IMR-90 (cell line): ENCODE measurements around the gene PAEP. TPM values are rescaled to one million over a fixed set of nuclear protein-coding genes. Genes with fewer than 3 reads are reported as not detected.
A peak's percentile ranks its signal among the peaks of the same experiment; 100 is the strongest.

Source experiments
- ATAC-seq: fragments of 200-7000 bp; cut with Tn5 transposase; 2 replicates; pipeline ENCODE4 v1.9.1; 2020; ENCODE audit warnings: low read depth, mild to moderate bottlenecking, moderate library complexity
- BruUV-seq: library from RNA; stranded (reverse); fragments of 400-500 nt; replicated peaks from 2 replicates; lab custom pipeline; 2021; lab: Mats Ljungman, UMichigan
- CTCF ChIA-PET: fragments of 300-600 bp; formaldehyde crosslinking; extraction: SDS; loops from one replicate; lab custom pipeline; 2021; ENCODE audit warnings: antibody characterized with exemption; lab: Yijun Ruan, JAX
- POLR2A ChIA-PET: fragments of 300-600 bp; sonication (Branson Sonifier 250); formaldehyde crosslinking; loops from one replicate; lab custom pipeline; 2022; ENCODE audit warnings: antibody characterized with exemption; ENCODE audit not compliant: unreplicated experiment; lab: Charles Lee
- DNase-seq: peaks from one replicate; pipeline ENCODE4 v3.0.0; 2013
- H2AFZ ChIP-seq: replicated peaks from 2 replicates; pipeline ENCODE3; 2013; ENCODE audit warnings: low read length, mild to moderate bottlenecking; ENCODE audit not compliant: poor library complexity
- H2AK5ac ChIP-seq: 2 replicates; pipeline ENCODE4 v1.6.1; 2013; ENCODE audit warnings: low read depth, low read length, inconsistent platforms
- H2AK9ac ChIP-seq: replicated peaks from 2 replicates; pipeline ENCODE3; 2013; ENCODE audit warnings: mild to moderate bottlenecking, low read depth, low read length, moderate library complexity; ENCODE audit not compliant: poor library complexity
- H2BK120ac ChIP-seq: 2 replicates; pipeline ENCODE4 v1.6.1; 2013; ENCODE audit warnings: low read depth, low read length, inconsistent platforms
- H2BK15ac ChIP-seq: 3 replicates; pipeline ENCODE4 v1.6.1; 2013; ENCODE audit warnings: low read depth, low read length, inconsistent platforms
- H2BK20ac ChIP-seq: 2 replicates; pipeline ENCODE4 v1.6.1; 2013; ENCODE audit warnings: low read depth, mild to moderate bottlenecking, inconsistent platforms, low read length, moderate library complexity
- H2BK5ac ChIP-seq: 2 replicates; pipeline ENCODE4 v1.6.1; 2013; ENCODE audit warnings: mild to moderate bottlenecking, low read depth, low read length, inconsistent platforms; ENCODE audit not compliant: poor library complexity, severe bottlenecking
- H3K14ac ChIP-seq: replicated peaks from 2 replicates; pipeline ENCODE4 v1.6.1; 2013; ENCODE audit warnings: low read depth, low read length, inconsistent platforms
- H3K18ac ChIP-seq: 2 replicates; pipeline ENCODE4 v1.6.1; 2013; ENCODE audit warnings: low read depth, low read length, control low read depth
- H3K23ac ChIP-seq: 2 replicates; pipeline ENCODE4 v1.6.1; 2013; ENCODE audit warnings: low read depth, low read length, inconsistent platforms
- H3K27ac ChIP-seq: 2 replicates; pipeline ENCODE4 v1.5.1; 2013; ENCODE audit warnings: mild to moderate bottlenecking, control low read depth, low read length; ENCODE audit not compliant: insufficient read depth
- H3K27me3 ChIP-seq: 2 replicates; pipeline ENCODE4 v1.6.1; 2013; ENCODE audit warnings: low read length; ENCODE audit not compliant: control insufficient read depth, insufficient read depth
- H3K36me3 ChIP-seq: 2 replicates; pipeline ENCODE4 v1.6.1; 2013; ENCODE audit warnings: low read length, mixed read lengths; ENCODE audit not compliant: control insufficient read depth, insufficient read depth
- H3K4ac ChIP-seq: 2 replicates; pipeline ENCODE4 v1.6.1; 2013; ENCODE audit warnings: low read depth, low read length, inconsistent platforms
- H3K4me1 ChIP-seq: 2 replicates; pipeline ENCODE4 v1.6.1; 2013; ENCODE audit warnings: low read length, mixed read lengths; ENCODE audit not compliant: control insufficient read depth, insufficient read depth
- H3K4me2 ChIP-seq: 2 replicates; pipeline ENCODE4 v1.6.1; 2013; ENCODE audit warnings: low read depth, mild to moderate bottlenecking, control low read depth, low read length, moderate library complexity
- H3K4me3 ChIP-seq: 2 replicates; pipeline ENCODE4 v1.5.1; 2013; ENCODE audit warnings: low read depth, mild to moderate bottlenecking, control low read depth, low read length, moderate library complexity; ENCODE audit not compliant: insufficient read depth
- H3K56ac ChIP-seq: 2 replicates; pipeline ENCODE4 v1.6.1; 2013; ENCODE audit warnings: low read length, inconsistent platforms; ENCODE audit not compliant: insufficient read depth; ENCODE audit errors: extremely low read depth
- H3K79me1 ChIP-seq, 2 experiments: 2 replicates each; pipeline ENCODE4 v1.6.1; 2013; ENCODE audit warnings: low read length in 2 of 2, inconsistent platforms in 1 of 2, low read depth in 1 of 2
- H3K9ac ChIP-seq: 2 replicates; pipeline ENCODE4 v1.6.1; 2013; ENCODE audit warnings: low read depth, low read length, control low read depth
- H3K9me1 ChIP-seq: 2 replicates; pipeline ENCODE4 v1.6.1; 2013; ENCODE audit warnings: low read length, inconsistent platforms; ENCODE audit not compliant: insufficient read depth
- H3K9me3 ChIP-seq: 2 replicates; pipeline ENCODE4 v1.6.1; 2013; ENCODE audit warnings: low read length; ENCODE audit not compliant: control insufficient read depth, insufficient read depth
- H4K20me1 ChIP-seq: 2 replicates; pipeline ENCODE4 v1.6.1; 2013; ENCODE audit warnings: low read length, inconsistent platforms; ENCODE audit not compliant: insufficient read depth
- H4K5ac ChIP-seq: 2 replicates; pipeline ENCODE4 v1.6.1; 2013; ENCODE audit warnings: mild to moderate bottlenecking, low read depth, low read length, control low read depth
- H4K8ac ChIP-seq, 2 experiments: 2 replicates each; pipeline ENCODE4 v1.6.1; 2013; ENCODE audit warnings: low read depth in 2 of 2, low read length in 2 of 2, control low read depth in 1 of 2, inconsistent platforms in 1 of 2
- H4K91ac ChIP-seq: 2 replicates; pipeline ENCODE4 v1.6.1; 2013; ENCODE audit warnings: low read depth, low read length, inconsistent platforms; ENCODE audit not compliant: insufficient read depth
- BHLHE40 ChIP-seq: fragments of 150-350 bp; IDR thresholded peaks from 2 replicates; pipeline ENCODE4 v1.6.1; 2016; ENCODE audit warnings: mild to moderate bottlenecking, low read depth, low read length
- CEBPB ChIP-seq: IDR thresholded peaks from 2 replicates; pipeline ENCODE4 v1.6.1; 2012; ENCODE audit warnings: low read depth, low read length, improper control_type of control experiment
- CTCF ChIP-seq: conservative IDR thresholded peaks from 2 replicates; pipeline ENCODE4 v1.5.1; 2012; ENCODE audit warnings: mild to moderate bottlenecking, low read depth, low read length, improper control_type of control experiment
- ELK1 ChIP-seq: fragments of 150-350 bp; IDR thresholded peaks from 2 replicates; pipeline ENCODE4 v1.6.1; 2016; ENCODE audit warnings: low read depth, mild to moderate bottlenecking, low read length, moderate library complexity, borderline replicate concordance
- FOS ChIP-seq: fragments of 150-350 bp; IDR thresholded peaks from 2 replicates; pipeline ENCODE4 v1.6.1; 2016; ENCODE audit warnings: low read depth, low read length
- MAFK ChIP-seq: IDR thresholded peaks from 2 replicates; pipeline ENCODE4 v1.6.1; 2012; ENCODE audit warnings: low read depth, low read length, improper control_type of control experiment
- MAZ ChIP-seq: IDR thresholded peaks from 2 replicates; pipeline ENCODE4 v1.6.1; 2012; ENCODE audit warnings: low read depth, mild to moderate bottlenecking, low read length, improper control_type of control experiment, moderate library complexity, borderline replicate concordance
- MXI1 ChIP-seq: IDR thresholded peaks from 2 replicates; pipeline ENCODE4 v1.6.1; 2012; ENCODE audit warnings: low read depth, mild to moderate bottlenecking, low read length, moderate library complexity, borderline replicate concordance
- NFE2L2 ChIP-seq: fragments of 150-350 bp; IDR thresholded peaks from 2 replicates; pipeline ENCODE4 v1.6.1; 2016; ENCODE audit warnings: low read depth, mild to moderate bottlenecking, low read length
- POLR2A ChIP-seq: IDR thresholded peaks from 2 replicates; pipeline ENCODE4 v1.6.1; 2012; ENCODE audit warnings: mild to moderate bottlenecking, low read depth, low read length
- RAD21 ChIP-seq: IDR thresholded peaks from 2 replicates; pipeline ENCODE4 v1.6.1; 2012; ENCODE audit warnings: low read length, improper control_type of control experiment
- RCOR1 ChIP-seq: IDR thresholded peaks from 2 replicates; pipeline ENCODE4 v1.6.1; 2012; ENCODE audit warnings: mild to moderate bottlenecking, low read length, improper control_type of control experiment; ENCODE audit not compliant: insufficient replicate concordance
- RFX5 ChIP-seq: IDR thresholded peaks from 2 replicates; pipeline ENCODE4 v1.8.0; 2012; ENCODE audit warnings: low read depth, mild to moderate bottlenecking, low read length, moderate library complexity
- SMC3 ChIP-seq: fragments of 150-350 bp; IDR thresholded peaks from 2 replicates; pipeline ENCODE4 v1.6.1; 2016; ENCODE audit warnings: low read depth, mild to moderate bottlenecking, antibody characterized with exemption, low read length, moderate library complexity
- USF2 ChIP-seq: fragments of 150-350 bp; IDR thresholded peaks from 2 replicates; pipeline ENCODE4 v1.6.1; 2017; ENCODE audit warnings: mild to moderate bottlenecking, antibody characterized with exemption, low read length, low read depth
- WGBS, 2 experiments: methylation state at CpG; one replicate each; pipeline versions ENCODE4 v1.1.5 to v1.1.7; 2013; ENCODE audit warnings: missing lambda C conversion rate in 2 of 2; ENCODE audit not compliant: insufficient read length in 1 of 2; ENCODE audit errors: extremely low coverage in 2 of 2; 5-methylcytosine and 5-hydroxymethylcytosine counted together
- dilution Hi-C: fragments of 300-500 bp; cut with HindIII; formaldehyde crosslinking; loops from one replicate; pipeline ENCODE4 v1.14.3; 2018; ENCODE audit warnings: low sequenced_read_pairs; ENCODE audit not compliant: unreplicated experiment
- in situ Hi-C: fragments of 300-500 bp; cut with MboI; formaldehyde crosslinking; loops from 3 replicates; pipeline ENCODE4 v1.14.3; 2019; ENCODE audit warnings: low sequenced_read_pairs, inconsistent platforms, mixed read lengths
- intact Hi-C: fragments of 100-400 bp; cut with micrococcal nuclease; formaldehyde crosslinking; loops from 2 replicates; pipeline ENCODE4 v1.10.0; 2022
- polyA plus RNA-seq, 3 experiments: library from polyadenylated mRNA; depleted of rRNA; stranded (reverse); fragments of >200 nt; gene quantifications; 2 replicates each; pipeline ENCODE4 v1.2.3, GENCODE V29; 2012; ENCODE audit warnings: low replicate concordance in 1 of 3
- total RNA-seq: library from RNA; depleted of rRNA; stranded (reverse); fragments of >200 nt; gene quantifications from 2 replicates; pipeline ENCODE4 v1.2.3, GENCODE V29; 2012

PAEP gene
- total and polyA plus RNA-seq, 2 of the 4 experiments (the other 2 are of a cell fraction): not detected

- no peak overlapping the region for H3K18ac ChIP-seq
- no peak for TF ChIP-seq CTCF
- no peak for TF ChIP-seq RCOR1
- TF ChIP-seq NFE2L2: no peak
- TF ChIP-seq BHLHE40: no peak
- no peak for TF ChIP-seq SMC3
- no peak for TF ChIP-seq CEBPB
- no peak for TF ChIP-seq MAZ
- no peak for TF ChIP-seq FOS
- no peak for TF ChIP-seq USF2
- no peak for TF ChIP-seq MXI1
- TF ChIP-seq ELK1: no peak
- no peak for TF ChIP-seq RAD21
- no peak for TF ChIP-seq RFX5
- TF ChIP-seq MAFK: no peak
- no peak for TF ChIP-seq POLR2A
These were observed 53.5 kb downstream of the PAEP start for GRCh38 chr9:135614821-135615665.

More at GRCh38 chr9:135614821-135615665, 53.5 kb downstream of the PAEP start:
- intact Hi-C loops: no loop called here
- POLR2A ChIA-PET: no interaction called here
- Histone ChIP-seq H2BK20ac (no peak overlapping the region), H2BK15ac (no peak overlapping the region), H3K27ac (no peak overlapping the region), H2BK120ac (no peak overlapping the region), H3K4me1 (no peaks in the 10 kb centered on the region), H2AK9ac (peak overlapping the region; percentile 65), H3K4me2 (no peak overlapping the region), H3K27me3 (no peaks in the 10 kb centered on the region; the same call in 1 of the 2 replicates), H3K14ac (no peak overlapping the region), H3K56ac (no peak overlapping the region), H3K4me3 (no peak overlapping the region), H4K20me1 (no peaks in the 10 kb centered on the region), H3K4ac (no peak overlapping the region), H4K91ac (no peak overlapping the region), H3K9me1 (no peaks in the 10 kb centered on the region), H3K9ac (no peak overlapping the region), H3K9me3 (no peaks in the 10 kb centered on the region), H3K79me1 (no peaks in the 10 kb centered on the region), H4K8ac (no peak overlapping the region), H2BK5ac (no peak overlapping the region), H2AK5ac (no peak overlapping the region), H3K23ac (no peak overlapping the region), H3K36me3 (no peaks in the 10 kb centered on the region), H2AFZ (no peak overlapping the region), H4K5ac (no peak overlapping the region)
- dilution Hi-C loops: no loop called here
- DNase-seq (no peak), ATAC-seq (no peak)
- WGBS, 2 experiments: 70% methylated on average over 9 of the region's 29 CpGs; no CpG with 5 or more reads in 1 of the 2 experiments
- in situ Hi-C loops: loop anchor here (25.0 kb wide), 1 partner anchor 322 kb away; no protein-coding TSS in a partner anchor
- CTCF ChIA-PET: no interaction called here
- BruUV-seq: no TSS peak
